ENCODE measurements around the gene PSMB9.
"Not testable (repeated sequence)": the region's sequence is repeated elsewhere in the genome, so short reads cannot be mapped to it uniquely, and the experiment has no call there.

Gene PSMB9

GRCh38 chr6:32853541-32854375 lies at the start of gene PSMB9, which contains the start of gene TAP1:
Gene PSMB9 (plus strand): TSS chr6:32854192. CDS start chr6:32854230, 38 bp downstream.
Gene TAP1 (minus strand): TSS chr6:32853704. CDS start chr6:32853636, 68 bp downstream.
- peak; percentile 58 for TF ChIP-seq CTCF (conservative IDR thresholded peaks at IDR 0.05; ENCODE audit: low read length)

DNA sequence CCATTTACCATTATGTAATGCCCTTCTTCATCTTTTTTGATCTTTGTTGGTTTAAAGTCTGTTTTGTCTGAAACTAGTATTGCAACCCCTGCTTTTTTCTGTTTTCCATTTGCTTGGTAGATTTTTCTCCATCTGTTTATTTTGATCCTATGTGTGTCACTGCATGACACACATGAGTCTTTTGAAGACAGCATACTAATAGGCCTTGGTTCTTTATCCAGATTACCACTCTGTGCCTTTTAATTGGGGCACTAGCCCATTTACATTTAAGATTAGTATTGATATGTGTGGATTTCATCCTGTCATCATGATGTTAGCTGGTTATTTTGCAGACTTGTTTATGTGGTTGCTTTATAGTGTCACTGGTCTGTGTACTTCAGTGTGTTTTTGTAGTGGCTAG lies 48.6 kb upstream of the PSMB9 start:
- not testable (repeated sequence) for H3K4me3 ChIP-seq (ENCODE audit: low read length); DNase-seq (ENCODE audit: low read depth)

More at GRCh38 chr6:32853541-32854375, at the start of gene PSMB9, which contains the start of gene TAP1:
- DNase-seq (ENCODE audit: low read depth) = peak; percentile 90
- peak within 1 kb of the TSS; percentile 89 for H3K4me3 ChIP-seq (ENCODE audit: low read length)

- no peak overlapping the region for H3K4me3 ChIP-seq (ENCODE audit: low read length)
- no peak for TF ChIP-seq CTCF (conservative IDR thresholded peaks at IDR 0.05; ENCODE audit: low read length)
- no peak for DNase-seq (ENCODE audit: low read depth)
These were observed 46.9 kb upstream of the PSMB9 start for GRCh38 chr6:32807020-32807580.

DNA sequence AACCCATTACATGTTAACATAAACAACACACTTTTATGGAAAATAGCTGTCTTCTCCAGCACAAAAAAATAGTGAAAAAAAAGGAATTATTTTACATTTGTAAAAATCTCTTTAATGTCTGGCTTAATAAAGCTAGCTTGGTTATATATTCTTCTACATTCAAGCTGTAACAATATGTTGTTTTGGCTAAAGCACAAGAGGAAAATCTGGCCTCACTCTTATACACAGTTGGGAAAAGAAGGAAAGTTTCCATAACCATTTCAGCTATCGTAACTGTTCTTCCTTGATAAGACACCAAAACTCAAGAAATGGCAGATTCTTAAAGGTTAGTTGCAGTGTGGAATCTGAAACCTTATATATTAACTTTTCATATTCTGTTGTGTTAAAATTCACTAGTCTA lies 44.8 kb upstream of the PSMB9 start:
- no peak overlapping the region for H3K4me3 ChIP-seq (ENCODE audit: low read length)
- no peak for TF ChIP-seq CTCF (conservative IDR thresholded peaks at IDR 0.05; ENCODE audit: low read length)
- DNase-seq (ENCODE audit: low read depth) = no peak

DNA sequence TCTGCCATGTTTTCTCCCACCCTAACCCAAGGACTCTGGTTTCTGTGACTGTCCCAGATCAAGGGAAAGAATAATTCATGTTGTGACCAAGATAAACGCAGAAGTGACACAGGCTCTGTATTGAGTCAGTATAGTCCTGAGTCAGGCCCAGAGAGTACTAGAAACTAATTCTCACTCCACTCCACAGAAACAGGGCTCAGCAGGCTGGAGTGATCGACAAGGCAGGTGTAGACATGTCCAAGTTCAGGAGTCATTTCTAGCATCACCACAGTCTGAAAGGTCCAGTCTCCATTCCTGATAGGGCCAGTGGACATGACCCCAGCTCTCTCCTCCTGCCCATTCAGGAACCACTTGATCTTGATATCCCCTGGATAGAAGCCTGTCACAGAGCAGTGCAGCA lies 39.8 kb upstream of the PSMB9 start:
- H3K4me3 ChIP-seq (ENCODE audit: low read length) = no peak overlapping the region
- DNase-seq (ENCODE audit: low read depth) = no peak
- TF ChIP-seq CTCF (conservative IDR thresholded peaks at IDR 0.05; ENCODE audit: low read length) = no peak

DNA sequence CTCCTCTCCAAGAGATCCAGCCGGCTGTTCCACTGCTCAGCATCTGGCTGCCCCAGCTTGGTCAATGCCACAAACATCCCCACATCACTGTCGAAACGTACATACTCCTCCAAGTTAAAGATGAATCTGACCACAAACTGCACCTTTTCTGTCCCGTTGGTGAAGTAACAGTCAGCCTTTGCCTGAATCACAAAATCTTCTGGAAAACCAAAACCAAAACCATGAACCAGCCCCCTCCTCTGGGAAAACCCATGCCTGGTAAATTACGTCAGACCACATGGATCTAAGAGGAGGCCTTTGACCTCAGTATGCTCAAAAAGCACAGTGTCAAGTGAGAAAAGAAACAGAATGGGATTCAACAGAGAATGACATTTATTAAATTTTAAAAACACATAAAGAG lies 38.9 kb upstream of the PSMB9 start:
- no peak overlapping the region for H3K4me3 ChIP-seq (ENCODE audit: low read length)
- DNase-seq (ENCODE audit: low read depth) = peak; percentile 37
- TF ChIP-seq CTCF (conservative IDR thresholded peaks at IDR 0.05; ENCODE audit: low read length) = no peak

GRCh38 chr6:32815996-32816395 lies 38.0 kb upstream of the PSMB9 start:
- no peak for TF ChIP-seq CTCF (conservative IDR thresholded peaks at IDR 0.05; ENCODE audit: low read length)
- no peak overlapping the region for H3K4me3 ChIP-seq (ENCODE audit: low read length)
- no peak for DNase-seq (ENCODE audit: low read depth)
